Uterus (tissue), 2 donors: Measurements from ENCODE around the gene BCAR1.

Experiments used
- CTCF ChIP-seq, 4 experiments: fragments of 200-600 bp in 2 of 4; fragments of 450-650 bp in 2 of 4; sonication (generic) in 2 of 4; IDR thresholded peaks; one replicate each; pipeline ENCODE4 v1.5.1; 2016 to 2019; ENCODE audit warnings: antibody characterized with exemption in 4 of 4, mild to moderate bottlenecking in 2 of 4, moderate library complexity in 1 of 4
- POLR2A ChIP-seq, 2 donors: fragments of 450-650 bp; IDR thresholded peaks; one replicate each; pipeline ENCODE4 v1.6.1; 2016; ENCODE audit warnings: antibody characterized with exemption in 2 of 2, mild to moderate bottlenecking in 1 of 2, moderate library complexity in 1 of 2

GRCh38 chr16:75219838-75220237, 31.6 kb downstream of the BCAR1 start:
- TF ChIP-seq POLR2A (IDR thresholded peaks at IDR 0.05) (no peak), CTCF (IDR thresholded peaks at IDR 0.05) (no peak)
